LNCaP clone FGC (cell line): ENCODE results near the gene BEX5.
A peak's percentile ranks its signal among the peaks of the same experiment; 100 is the strongest.
"Not testable (repeated sequence)": the region's sequence is repeated elsewhere in the genome, so short reads cannot be mapped to it uniquely, and the experiment has no call there.

Source experiments
- DNase-seq: peaks from one replicate; pipeline ENCODE4 v3.0.0-alpha.2; 2011; ENCODE audit warnings: low read depth
- H3K4me3 ChIP-seq: 2 replicates; pipeline ENCODE4 v1.5.1; 2011; ENCODE audit warnings: mild to moderate bottlenecking, low read depth, low read length, control low read depth
- TF ChIP-seq, protein P1 (sequence below): IDR thresholded peaks from 2 replicates; pipeline ENCODE4 v1.5.1; 2012; ENCODE audit warnings: mild to moderate bottlenecking; ENCODE audit not compliant: control insufficient read depth, insufficient read depth; ENCODE audit errors: extremely low read depth

Gene BEX5

DNA sequence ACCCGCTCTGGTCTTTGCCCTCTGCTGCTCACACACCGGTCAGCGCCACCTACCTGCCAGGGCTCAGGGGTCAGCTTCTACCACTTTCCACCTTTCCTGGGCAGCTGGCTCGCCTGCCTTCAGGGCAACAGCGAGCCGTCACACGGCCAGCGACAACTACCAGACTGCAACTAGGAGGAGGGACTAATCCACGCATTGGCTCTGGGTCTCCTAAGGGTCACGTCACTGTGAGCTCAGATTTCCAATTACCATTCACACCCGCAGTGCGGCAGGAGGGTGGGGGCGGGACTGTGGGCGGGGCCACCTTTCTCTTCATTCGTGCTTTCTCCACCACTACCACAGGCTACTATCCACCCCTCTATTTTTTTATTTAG lies at the start of gene BEX5:
Gene BEX5, minus strand, starts transcription at position 172 of the 374 bp plus-strand sequence. CDS start 1,712 bp downstream, outside the sequence.
- DNase-seq: peak; percentile 3
- peak within 1 kb of the TSS; percentile 9; the same call in 1 of the 2 replicates for H3K4me3 ChIP-seq
- TF ChIP-seq, protein P1, sequence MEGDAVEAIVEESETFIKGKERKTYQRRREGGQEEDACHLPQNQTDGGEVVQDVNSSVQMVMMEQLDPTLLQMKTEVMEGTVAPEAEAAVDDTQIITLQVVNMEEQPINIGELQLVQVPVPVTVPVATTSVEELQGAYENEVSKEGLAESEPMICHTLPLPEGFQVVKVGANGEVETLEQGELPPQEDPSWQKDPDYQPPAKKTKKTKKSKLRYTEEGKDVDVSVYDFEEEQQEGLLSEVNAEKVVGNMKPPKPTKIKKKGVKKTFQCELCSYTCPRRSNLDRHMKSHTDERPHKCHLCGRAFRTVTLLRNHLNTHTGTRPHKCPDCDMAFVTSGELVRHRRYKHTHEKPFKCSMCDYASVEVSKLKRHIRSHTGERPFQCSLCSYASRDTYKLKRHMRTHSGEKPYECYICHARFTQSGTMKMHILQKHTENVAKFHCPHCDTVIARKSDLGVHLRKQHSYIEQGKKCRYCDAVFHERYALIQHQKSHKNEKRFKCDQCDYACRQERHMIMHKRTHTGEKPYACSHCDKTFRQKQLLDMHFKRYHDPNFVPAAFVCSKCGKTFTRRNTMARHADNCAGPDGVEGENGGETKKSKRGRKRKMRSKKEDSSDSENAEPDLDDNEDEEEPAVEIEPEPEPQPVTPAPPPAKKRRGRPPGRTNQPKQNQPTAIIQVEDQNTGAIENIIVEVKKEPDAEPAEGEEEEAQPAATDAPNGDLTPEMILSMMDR: no peak

DNA sequence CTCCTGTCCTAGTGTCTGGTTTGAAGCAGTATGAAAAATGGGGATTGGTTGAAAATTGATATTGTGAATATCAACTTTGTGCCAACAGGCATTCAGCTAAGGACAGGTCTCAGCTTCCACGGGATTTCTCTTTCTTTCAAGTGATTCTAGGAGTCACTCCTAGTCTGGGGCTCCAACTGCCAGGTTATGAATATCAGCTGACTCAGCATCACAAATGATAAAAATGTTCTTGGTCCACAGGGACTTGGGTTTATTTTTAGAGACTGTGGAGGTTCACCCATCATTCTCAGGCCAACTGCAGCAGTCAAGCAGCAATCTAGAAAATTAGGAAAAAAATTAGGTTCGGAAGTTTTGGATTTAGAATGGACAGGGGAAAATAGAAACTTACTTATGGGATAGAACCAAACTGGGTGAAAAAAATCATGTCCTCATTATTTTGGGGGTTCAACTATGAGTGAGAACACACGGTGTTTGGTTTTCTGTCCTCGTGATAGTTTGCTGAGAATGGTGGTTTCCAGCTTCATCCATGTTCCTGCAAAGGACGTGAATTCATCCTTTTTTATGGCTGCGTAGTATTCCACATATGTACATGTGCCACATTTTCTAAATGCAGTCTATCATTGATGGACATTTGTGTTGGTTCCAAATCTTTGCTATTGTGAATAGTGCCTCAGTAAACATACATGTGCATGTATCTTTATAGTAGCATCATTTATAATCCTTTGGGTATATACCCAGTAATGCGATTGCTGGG lies 30.4 kb upstream of the BEX5 start:
- DNase-seq: no peak
- no peak overlapping the region for H3K4me3 ChIP-seq
- TF ChIP-seq, protein P1: no peak

DNA sequence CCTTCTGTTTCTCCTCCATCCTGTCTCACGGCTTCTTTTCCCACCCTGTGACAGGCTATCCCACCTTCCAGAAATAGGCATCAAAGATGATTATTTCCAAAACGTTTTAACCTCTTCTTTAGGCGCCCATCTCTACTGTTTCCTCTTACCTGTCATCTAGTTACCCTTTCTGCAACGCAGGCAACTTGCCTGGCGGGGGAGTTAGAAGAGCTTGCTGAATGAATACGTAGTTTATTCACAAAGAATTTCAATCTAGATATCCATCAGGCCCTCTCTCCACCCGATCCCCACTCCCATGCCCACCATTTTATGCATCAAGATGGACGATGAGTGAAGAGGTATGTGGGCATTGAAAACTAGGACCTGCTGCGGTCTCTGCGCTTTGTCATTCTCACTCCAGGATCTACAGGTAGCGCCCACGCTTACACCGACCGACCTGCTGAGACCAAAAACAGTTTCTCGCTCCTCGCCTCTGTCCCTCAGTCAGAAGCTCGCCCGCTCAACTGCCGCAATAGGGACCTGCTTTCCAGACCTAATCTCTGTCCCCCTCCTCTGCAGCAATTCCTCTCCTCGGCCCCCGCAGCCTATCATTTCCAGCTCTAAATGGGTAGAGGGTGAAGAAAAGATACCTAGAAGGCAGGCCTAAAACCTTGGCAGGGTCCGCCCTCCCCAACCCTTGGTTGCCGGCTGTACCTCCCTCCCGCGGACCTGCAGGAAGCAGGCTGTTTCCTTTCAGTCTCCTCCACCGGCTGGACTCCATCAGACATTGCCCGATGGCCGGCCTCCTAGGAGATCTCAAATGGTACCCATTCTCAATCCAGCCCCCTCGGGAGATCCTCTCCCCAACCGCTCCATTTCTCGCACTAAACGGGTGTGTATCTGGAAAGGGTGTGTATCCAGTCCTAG lies 624 bp downstream of the BEX5 start:
- H3K4me3 ChIP-seq: peak overlapping the region; percentile 9; the same call in 1 of the 2 replicates
- TF ChIP-seq, protein P1: no peak
- no peak for DNase-seq

DNA sequence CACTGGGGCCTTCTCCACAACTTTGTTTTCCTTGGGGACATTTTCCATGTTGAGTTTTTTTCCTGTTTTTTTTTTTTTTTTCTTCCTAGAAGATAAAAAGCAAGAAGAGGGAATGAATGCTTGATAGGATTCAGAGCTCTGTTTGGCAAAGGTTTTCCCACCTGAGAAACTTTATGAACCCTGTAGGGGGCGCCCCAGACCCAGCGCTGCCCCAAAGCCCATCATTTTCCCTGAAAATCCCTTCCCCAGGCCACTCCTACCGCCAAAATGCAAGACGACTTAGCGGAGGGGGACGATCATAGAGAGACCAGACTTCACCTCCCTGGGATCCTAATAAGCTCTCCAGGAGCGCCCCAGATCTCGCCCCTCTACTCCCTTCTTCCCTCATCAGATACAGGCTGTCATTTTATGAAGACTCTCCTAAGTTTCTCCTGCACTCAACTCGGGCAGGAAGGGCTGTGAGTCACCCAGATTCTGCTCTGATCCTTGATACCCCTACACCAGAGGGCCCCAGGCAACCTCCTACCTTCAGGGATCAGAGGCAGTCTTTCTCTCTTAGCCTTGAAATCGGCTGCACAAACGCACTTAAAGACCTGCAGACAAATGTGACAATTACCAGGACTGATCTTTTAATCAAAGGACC lies 1.4 kb downstream of the BEX5 start:
- no peak for DNase-seq
- TF ChIP-seq, protein P1: no peak
- H3K4me3 ChIP-seq: no peak overlapping the region

DNA sequence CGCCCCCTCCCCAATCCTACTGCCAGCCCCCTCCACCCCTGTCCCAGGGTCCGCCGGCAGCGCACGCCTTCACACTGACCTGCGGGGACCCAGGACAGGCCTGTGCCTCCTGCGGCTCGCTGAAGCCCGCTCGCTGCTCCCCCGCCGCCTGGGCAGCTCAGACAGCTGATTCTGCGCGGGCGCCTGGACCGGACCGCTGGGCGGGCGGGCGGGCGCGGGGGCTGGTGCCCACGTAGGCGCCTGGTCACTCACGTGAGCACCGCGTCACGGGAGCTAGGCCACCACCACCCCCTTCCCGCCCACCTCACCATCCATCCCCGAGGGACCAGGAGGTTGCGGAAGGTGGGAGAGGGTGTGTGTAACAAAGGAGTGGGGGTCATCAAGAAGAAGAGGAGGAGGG lies 13.5 kb downstream of the BEX5 start, which contains the start of gene TCEAL6:
Gene TCEAL6, minus strand, starts transcription at position 208 of the 400 bp plus-strand sequence.
- DNase-seq, H3K4me3 ChIP-seq: not testable (repeated sequence)

DNA sequence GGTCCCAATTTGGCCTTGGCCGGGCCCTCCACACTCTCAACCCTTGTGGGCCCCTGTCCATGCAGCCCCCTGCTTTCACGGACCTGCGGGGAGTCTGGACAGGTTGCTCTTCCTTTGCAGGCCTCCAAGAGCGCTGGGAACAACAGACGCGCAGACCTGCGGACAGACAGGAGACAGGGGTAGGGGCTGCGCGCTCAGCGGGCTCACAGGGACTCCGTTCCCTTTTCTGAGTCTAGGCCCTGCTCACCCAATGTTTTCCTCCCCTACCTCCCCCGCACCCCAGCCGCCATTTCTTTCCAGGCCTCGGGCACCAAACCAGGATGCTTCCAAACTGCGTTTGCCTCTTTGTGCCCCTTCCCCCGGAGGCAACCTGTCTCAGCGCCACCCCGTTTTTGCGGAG lies 14.1 kb downstream of the BEX5 start:
- H3K4me3 ChIP-seq, DNase-seq: not testable (repeated sequence)

DNA sequence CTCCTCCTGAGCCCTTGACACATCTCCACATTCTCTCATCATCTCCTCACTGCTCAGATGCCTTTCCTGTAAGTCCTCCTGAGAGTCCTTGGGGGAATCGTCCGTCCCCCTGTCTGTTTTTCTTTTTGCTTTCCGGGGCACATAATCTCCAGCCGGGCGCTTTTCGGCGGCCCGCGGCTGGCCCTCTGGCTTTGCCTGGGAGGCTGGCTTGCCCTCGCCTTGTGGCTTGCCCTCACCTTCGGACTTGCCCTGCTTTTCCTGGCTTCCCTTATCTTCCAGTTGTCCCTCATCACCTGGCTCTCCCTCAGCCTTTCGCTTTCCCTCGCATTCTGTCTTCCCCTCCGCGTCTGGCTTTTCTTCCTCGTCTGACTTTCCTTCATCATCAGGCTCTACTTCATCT lies 14.9 kb downstream of the BEX5 start:
- DNase-seq, H3K4me3 ChIP-seq: not testable (repeated sequence)

DNA sequence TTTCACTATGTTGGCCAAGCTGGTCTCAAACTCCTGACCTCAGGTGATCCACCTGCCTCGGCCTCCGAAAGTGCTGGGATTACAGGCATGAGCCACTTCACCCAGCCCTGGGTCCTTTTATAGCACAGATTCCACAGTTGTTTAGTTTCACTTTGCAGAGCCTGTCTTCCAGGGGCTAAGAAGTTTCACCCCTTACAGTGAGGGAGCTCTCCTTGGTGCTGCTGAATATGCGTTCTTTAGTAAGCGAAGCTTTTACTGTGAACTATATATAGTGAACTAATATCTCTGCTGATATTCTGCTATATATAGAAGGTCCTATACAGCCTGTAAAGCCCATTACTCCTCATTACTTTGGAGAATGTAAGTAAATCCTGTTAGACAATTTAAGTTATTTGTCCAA lies 17.7 kb downstream of the BEX5 start:
- DNase-seq: no peak
- TF ChIP-seq, protein P1: no peak
- H3K4me3 ChIP-seq: no peak overlapping the region
